Nephron progenitor cell (in vitro differentiated cells): ENCODE results near the gene MLLT3.
A peak's percentile ranks its signal among the peaks of the same experiment; 100 is the strongest.

ENCODE experiments used
- DNase-seq: peaks from one replicate; pipeline ENCODE4 v3.0.0; 2021
- H3K27ac Mint-ChIP-seq: 2 replicates; pipeline ENCODE4 v1.8.0; 2021; ENCODE audit warnings: mild to moderate bottlenecking, moderate library complexity, mixed read lengths
- H3K27me3 Mint-ChIP-seq: 2 replicates; pipeline ENCODE4 v1.8.0; 2021; ENCODE audit warnings: mild to moderate bottlenecking, low read depth, mixed read lengths; ENCODE audit not compliant: poor library complexity
- H3K36me3 Mint-ChIP-seq: 2 replicates; pipeline ENCODE4 v1.8.0; 2021; ENCODE audit warnings: low read depth, mixed read lengths
- H3K4me1 Mint-ChIP-seq: 2 replicates; pipeline ENCODE4 v1.8.0; 2021; ENCODE audit warnings: mixed read lengths
- H3K4me3 Mint-ChIP-seq: 2 replicates; pipeline ENCODE4 v1.8.0; 2021; ENCODE audit warnings: mild to moderate bottlenecking, moderate library complexity, mixed read lengths
- H3K9me3 Mint-ChIP-seq: 2 replicates; pipeline ENCODE4 v1.8.0; 2021; ENCODE audit warnings: mild to moderate bottlenecking, moderate library complexity, mixed read lengths
- CTCF ChIP-seq: fragments of 200-600 bp; sonication (generic); IDR thresholded peaks from 2 replicates; pipeline ENCODE4 v1.5.0; 2021; ENCODE audit warnings: antibody characterized with exemption

MLLT3 gene

DNA sequence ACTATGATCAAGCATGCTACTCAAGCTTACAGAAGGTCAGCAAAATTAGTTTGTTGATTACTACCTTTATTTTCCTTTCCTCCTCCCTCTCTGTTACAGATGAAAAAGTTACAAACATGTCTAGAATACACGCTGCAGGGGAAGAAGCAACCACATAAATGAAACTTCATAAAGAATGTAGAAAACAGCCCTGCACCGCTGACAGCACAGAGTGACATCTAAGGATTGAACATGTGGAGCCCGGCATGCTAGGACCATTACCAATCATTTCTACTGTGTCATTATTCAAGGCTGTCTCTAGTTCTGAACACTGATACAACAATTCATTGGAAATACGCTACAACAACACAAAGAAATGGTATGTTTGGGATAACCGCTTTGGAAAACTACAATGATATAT, 261.1 kb downstream of the MLLT3 start:
- no peak for DNase-seq
- Mint-ChIP-seq H3K4me1 (peaks cover 96% of the 10 kb centered on the region), H3K9me3 (no peaks in the 10 kb centered on the region), H3K4me3 (no peak overlapping the region), H3K36me3 (peaks cover 57% of the 10 kb centered on the region), H3K27me3 (no peaks in the 10 kb centered on the region), H3K27ac (peak overlapping the region; percentile 8)
- no peak for TF ChIP-seq CTCF

GRCh38 chr9:20358207-20358606, 264.1 kb downstream of the MLLT3 start:
- Mint-ChIP-seq H3K4me1 (peaks cover 95% of the 10 kb centered on the region), H3K36me3 (peaks cover 60% of the 10 kb centered on the region), H3K27me3 (no peaks in the 10 kb centered on the region), H3K9me3 (no peaks in the 10 kb centered on the region), H3K4me3 (no peak overlapping the region), H3K27ac (peak overlapping the region; percentile 99)
- TF ChIP-seq CTCF, result no peak
- no peak for DNase-seq

- TF ChIP-seq CTCF, result no peak
- peak overlapping the region; percentile 99 for H3K27ac Mint-ChIP-seq
- peaks cover 61% of the 10 kb centered on the region for H3K36me3 Mint-ChIP-seq
- no peaks in the 10 kb centered on the region for H3K9me3 Mint-ChIP-seq
- DNase-seq, result no peak
- H3K4me1 Mint-ChIP-seq, result peaks cover 94% of the 10 kb centered on the region
- peak overlapping the region; percentile 76 for H3K4me3 Mint-ChIP-seq
- no peaks in the 10 kb centered on the region for H3K27me3 Mint-ChIP-seq
Measured at GRCh38 chr9:20357037-20357432, 265.3 kb downstream of the MLLT3 start.

GRCh38 chr9:20356403-20357036, 265.8 kb downstream of the MLLT3 start:
- Mint-ChIP-seq H3K4me1 (peaks cover 93% of the 10 kb centered on the region), H3K9me3 (no peaks in the 10 kb centered on the region), H3K27me3 (no peaks in the 10 kb centered on the region), H3K4me3 (peak overlapping the region; percentile 76), H3K27ac (peak overlapping the region; percentile 99), H3K36me3 (peaks cover 61% of the 10 kb centered on the region)
- DNase-seq, result peak; percentile 62
- TF ChIP-seq CTCF, result peak; percentile 67

- Mint-ChIP-seq H3K36me3 (peaks cover 61% of the 10 kb centered on the region), H3K27me3 (no peaks in the 10 kb centered on the region), H3K27ac (peak overlapping the region; percentile 39), H3K4me3 (no peak overlapping the region), H3K9me3 (no peaks in the 10 kb centered on the region), H3K4me1 (peaks cover 80% of the 10 kb centered on the region)
- DNase-seq, result no peak
- no peak for TF ChIP-seq CTCF
Measured at GRCh38 chr9:20355022-20355421, 267.3 kb downstream of the MLLT3 start.

DNA sequence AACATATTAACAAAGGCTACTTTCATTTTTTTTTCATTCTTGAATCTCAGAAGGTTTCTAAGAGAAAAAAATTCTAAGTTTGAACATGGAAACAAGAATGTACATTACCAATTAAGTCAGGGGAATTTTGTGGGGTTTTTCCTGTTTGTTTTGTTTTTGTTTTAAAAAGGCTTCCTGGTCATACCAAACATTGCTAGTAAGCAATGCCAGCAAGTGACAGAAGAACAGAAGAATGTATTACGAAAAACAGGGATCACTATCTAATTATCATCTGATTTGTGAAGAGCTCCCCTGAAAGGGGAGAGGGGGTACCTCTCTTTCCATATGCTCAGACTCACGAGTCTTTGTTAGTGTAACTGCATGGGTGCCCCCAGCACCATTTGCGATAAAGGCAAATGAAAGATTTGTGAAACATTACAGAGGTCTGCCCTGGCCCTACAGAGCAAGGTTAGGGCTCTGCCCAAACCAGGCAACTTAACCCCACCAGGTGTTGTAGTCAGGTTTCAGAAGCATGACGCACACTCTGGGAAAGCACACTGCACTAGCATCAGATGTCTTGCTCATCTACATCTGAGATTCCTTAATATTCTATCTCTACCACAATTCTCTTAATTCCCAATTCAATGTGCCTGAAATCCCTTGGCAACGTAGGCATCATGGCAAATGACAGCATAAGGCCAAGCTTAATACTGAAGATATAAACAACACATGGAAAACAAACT, 268.2 kb downstream of the MLLT3 start:
- Mint-ChIP-seq H3K9me3 (no peaks in the 10 kb centered on the region), H3K36me3 (peaks cover 61% of the 10 kb centered on the region), H3K4me1 (peaks cover 76% of the 10 kb centered on the region), H3K27me3 (no peaks in the 10 kb centered on the region), H3K4me3 (no peak overlapping the region), H3K27ac (no peak overlapping the region)
- TF ChIP-seq CTCF, result no peak
- DNase-seq, result no peak
